Measurements from ENCODE around the gene ATP10B. TPM values are rescaled to one million over a fixed set of nuclear protein-coding genes. Genes with fewer than 3 reads are reported as not detected.

The ATP10B gene
- total RNA-seq, 1 donor from 2014 or later = not detected

DNA sequence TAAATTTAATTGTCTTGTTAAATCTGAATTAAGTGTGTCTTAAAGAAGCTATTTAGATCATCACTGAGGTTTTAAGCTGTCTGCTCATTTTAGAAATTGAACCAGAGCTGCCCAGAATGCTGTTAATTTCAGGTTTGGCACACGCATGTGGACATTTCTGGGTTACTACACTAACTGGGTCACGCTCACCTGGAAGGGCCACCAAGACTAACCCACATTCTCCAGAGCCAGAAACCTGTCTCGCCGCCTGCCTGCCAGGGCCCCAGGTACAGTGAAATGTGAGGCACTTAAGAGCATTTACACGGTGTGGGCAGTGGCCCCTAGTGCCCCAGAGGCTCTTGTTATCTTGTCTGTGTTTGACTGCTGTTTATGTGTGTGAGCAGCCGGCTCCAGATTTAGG, 46.6 kb downstream of the ATP10B start:
- Histone ChIP-seq H3K27ac (replicated peaks) (no peak overlapping the region), H3K27me3 (ENCODE audit: low read depth) (no peaks in the 10 kb centered on the region), H3K4me3 (no peak overlapping the region), H3K4me1 (no peaks in the 10 kb centered on the region), H3K9me3 (replicated peaks) (peaks cover 3% of the 10 kb centered on the region), H3K36me3 (no peaks in the 10 kb centered on the region)
- DNase-seq = no peak
- intact Hi-C loops (cut with micrococcal nuclease) = no loop called here
- TF ChIP-seq, protein P1, sequence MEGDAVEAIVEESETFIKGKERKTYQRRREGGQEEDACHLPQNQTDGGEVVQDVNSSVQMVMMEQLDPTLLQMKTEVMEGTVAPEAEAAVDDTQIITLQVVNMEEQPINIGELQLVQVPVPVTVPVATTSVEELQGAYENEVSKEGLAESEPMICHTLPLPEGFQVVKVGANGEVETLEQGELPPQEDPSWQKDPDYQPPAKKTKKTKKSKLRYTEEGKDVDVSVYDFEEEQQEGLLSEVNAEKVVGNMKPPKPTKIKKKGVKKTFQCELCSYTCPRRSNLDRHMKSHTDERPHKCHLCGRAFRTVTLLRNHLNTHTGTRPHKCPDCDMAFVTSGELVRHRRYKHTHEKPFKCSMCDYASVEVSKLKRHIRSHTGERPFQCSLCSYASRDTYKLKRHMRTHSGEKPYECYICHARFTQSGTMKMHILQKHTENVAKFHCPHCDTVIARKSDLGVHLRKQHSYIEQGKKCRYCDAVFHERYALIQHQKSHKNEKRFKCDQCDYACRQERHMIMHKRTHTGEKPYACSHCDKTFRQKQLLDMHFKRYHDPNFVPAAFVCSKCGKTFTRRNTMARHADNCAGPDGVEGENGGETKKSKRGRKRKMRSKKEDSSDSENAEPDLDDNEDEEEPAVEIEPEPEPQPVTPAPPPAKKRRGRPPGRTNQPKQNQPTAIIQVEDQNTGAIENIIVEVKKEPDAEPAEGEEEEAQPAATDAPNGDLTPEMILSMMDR (IDR thresholded peaks at IDR 0.05; ENCODE audit: borderline replicate concordance) = no peak

- TF ChIP-seq, protein P1 (IDR thresholded peaks at IDR 0.05; ENCODE audit: borderline replicate concordance) = no peak
- DNase-seq = no peak
- Histone ChIP-seq H3K9me3 (replicated peaks) (no peaks in the 10 kb centered on the region), H3K4me3 (no peak overlapping the region), H3K36me3 (no peaks in the 10 kb centered on the region), H3K27ac (replicated peaks) (no peak overlapping the region), H3K27me3 (ENCODE audit: low read depth) (no peaks in the 10 kb centered on the region), H3K4me1 (no peaks in the 10 kb centered on the region)
- intact Hi-C loops (cut with micrococcal nuclease) = no loop called here
These were observed 49.4 kb downstream of the ATP10B start for GRCh38 chr5:160802592-160802991.

DNA sequence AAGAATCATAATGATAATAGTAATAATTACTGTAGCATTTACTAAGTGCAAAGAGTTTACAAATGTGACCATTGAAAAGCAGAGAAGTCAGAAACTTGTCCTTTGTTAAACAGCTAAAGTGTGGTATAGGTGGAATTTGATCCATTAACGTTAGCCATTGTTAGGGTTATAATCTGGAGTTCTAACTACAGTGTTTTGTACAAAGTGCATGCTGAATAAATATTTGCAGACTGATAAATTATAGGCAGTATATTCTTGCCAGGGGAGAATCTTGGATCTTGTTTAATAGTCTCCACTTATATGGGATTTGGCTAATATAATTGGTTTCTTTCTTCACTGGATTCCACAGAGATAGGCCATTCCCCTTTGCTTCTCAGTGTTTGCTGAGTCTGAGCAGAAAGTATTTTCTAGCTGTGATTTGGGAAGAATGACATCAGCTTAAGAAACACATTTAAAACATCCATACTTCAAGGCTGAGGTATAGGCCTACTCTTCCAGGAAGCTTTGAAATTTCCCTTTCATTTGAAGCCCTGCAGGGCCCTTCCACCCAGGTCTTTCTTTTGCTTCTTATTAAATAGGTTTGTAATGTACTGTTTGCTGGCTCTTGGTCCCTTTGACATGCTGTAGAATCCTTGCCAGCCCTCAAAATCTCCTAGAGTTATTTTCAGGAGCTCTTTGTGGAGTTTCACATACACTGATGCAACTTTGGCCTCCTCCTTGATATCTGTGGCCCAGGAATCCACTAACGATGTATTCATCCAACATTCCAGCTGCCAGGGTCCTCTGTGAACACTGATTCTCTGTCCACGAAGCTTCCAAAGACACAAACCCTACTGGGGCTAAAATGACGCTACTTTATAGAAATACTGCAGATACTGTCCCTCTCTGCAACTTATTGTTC, 51.4 kb downstream of the ATP10B start:
- intact Hi-C loops (cut with micrococcal nuclease) = no loop called here
- H3K4me1 ChIP-seq = no peaks in the 10 kb centered on the region
- H3K27me3 ChIP-seq (ENCODE audit: low read depth) = no peaks in the 10 kb centered on the region
- TF ChIP-seq, protein P1 (IDR thresholded peaks at IDR 0.05; ENCODE audit: borderline replicate concordance) = no peak
- H3K36me3 ChIP-seq = no peaks in the 10 kb centered on the region
- H3K27ac ChIP-seq (replicated peaks) = no peak overlapping the region
- DNase-seq = no peak
- no peak overlapping the region for H3K4me3 ChIP-seq
- no peaks in the 10 kb centered on the region for H3K9me3 ChIP-seq (replicated peaks)

DNA sequence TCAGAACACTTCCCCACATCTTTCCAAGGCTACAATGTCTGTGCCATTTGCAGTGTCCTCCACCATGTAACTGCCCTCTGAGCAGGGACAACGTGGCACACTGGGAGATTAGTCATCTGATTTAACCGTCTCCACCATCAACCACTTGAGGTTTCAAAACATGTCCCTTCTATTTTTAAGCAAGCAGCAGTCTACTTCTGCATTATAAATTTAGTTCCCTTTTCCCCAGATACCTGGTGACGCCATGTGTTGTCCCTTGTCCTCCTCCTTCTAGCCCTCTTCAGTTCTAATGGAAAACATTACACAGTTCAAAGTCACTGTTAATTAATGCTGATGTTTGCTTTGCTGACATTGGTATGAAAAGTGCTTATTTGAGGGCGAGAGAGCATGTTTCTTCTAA, 52.8 kb downstream of the ATP10B start:
- no peaks in the 10 kb centered on the region for H3K27me3 ChIP-seq (ENCODE audit: low read depth)
- H3K4me3 ChIP-seq = no peak overlapping the region
- intact Hi-C loops (cut with micrococcal nuclease) = no loop called here
- no peak for DNase-seq
- no peaks in the 10 kb centered on the region for H3K4me1 ChIP-seq
- H3K9me3 ChIP-seq (replicated peaks) = no peaks in the 10 kb centered on the region
- no peaks in the 10 kb centered on the region for H3K36me3 ChIP-seq
- TF ChIP-seq, protein P1 (IDR thresholded peaks at IDR 0.05; ENCODE audit: borderline replicate concordance) = no peak
- H3K27ac ChIP-seq (replicated peaks) = no peak overlapping the region

DNA sequence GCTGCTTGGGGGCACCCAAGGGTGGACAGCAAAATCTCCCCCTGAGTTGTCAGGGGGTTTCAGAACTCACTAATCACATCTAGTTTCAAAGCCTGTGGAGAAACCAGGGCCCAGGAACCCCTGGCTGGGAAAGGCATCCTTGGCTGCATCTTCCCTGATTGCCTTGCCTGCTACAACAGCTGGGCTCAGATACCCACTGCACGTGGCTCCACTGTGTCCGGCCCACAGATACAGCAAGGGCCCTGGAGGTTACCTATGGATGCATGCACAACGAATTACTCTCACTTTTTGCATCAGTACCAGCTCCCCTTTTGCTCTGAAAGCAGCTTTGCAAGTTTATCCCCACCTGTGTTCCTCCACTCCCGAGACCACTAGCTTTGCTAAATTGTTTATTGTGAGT, 55.0 kb downstream of the ATP10B start:
- intact Hi-C loops (cut with micrococcal nuclease) = no loop called here
- H3K4me3 ChIP-seq = no peak overlapping the region
- DNase-seq = no peak
- H3K9me3 ChIP-seq (replicated peaks) = no peaks in the 10 kb centered on the region
- TF ChIP-seq, protein P1 (IDR thresholded peaks at IDR 0.05; ENCODE audit: borderline replicate concordance) = no peak
- H3K27ac ChIP-seq (replicated peaks) = no peak overlapping the region
- no peaks in the 10 kb centered on the region for H3K4me1 ChIP-seq
- H3K27me3 ChIP-seq (ENCODE audit: low read depth) = no peaks in the 10 kb centered on the region
- no peaks in the 10 kb centered on the region for H3K36me3 ChIP-seq
